Measurements from ENCODE around the gene RNF223. TPM values are rescaled to one million over a fixed set of nuclear protein-coding genes. Genes with fewer than 3 reads are reported as not detected.

Gene RNF223
- total RNA-seq, 4 donors from 2014 or later, result not detected

DNA sequence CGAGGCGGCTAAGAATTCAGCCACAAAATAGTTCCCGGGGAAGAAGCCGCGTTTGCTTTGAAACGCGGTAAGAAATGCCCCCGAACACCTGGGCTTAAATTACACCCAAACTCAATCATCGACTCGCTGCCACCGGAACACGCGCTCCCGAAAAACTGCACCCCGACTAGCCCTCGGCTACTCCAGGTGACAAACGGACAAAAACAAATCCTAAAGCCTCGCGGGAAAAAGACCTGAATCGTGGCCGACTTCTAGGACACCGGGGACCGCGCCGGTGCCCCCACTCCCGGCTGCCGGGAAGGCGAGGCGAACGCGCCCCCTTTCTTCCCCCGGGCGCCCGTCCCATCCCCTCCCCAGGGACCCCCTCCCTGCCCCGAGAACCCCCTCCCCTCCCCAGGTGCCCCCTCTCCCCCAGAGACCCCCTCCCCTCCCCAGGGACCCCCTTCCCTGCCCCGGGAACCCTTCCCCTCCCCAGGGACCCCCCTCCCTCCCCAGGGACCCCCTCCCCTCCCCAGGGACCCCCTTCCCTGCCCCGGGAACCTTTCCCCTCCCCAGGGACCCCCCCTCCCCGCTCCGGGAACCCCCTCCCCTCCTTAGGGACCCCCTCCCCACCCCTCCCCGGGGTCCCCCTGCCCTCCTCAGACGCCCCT, 41.2 kb upstream of the RNF223 start:
- TF ChIP-seq, protein P1, sequence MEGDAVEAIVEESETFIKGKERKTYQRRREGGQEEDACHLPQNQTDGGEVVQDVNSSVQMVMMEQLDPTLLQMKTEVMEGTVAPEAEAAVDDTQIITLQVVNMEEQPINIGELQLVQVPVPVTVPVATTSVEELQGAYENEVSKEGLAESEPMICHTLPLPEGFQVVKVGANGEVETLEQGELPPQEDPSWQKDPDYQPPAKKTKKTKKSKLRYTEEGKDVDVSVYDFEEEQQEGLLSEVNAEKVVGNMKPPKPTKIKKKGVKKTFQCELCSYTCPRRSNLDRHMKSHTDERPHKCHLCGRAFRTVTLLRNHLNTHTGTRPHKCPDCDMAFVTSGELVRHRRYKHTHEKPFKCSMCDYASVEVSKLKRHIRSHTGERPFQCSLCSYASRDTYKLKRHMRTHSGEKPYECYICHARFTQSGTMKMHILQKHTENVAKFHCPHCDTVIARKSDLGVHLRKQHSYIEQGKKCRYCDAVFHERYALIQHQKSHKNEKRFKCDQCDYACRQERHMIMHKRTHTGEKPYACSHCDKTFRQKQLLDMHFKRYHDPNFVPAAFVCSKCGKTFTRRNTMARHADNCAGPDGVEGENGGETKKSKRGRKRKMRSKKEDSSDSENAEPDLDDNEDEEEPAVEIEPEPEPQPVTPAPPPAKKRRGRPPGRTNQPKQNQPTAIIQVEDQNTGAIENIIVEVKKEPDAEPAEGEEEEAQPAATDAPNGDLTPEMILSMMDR (IDR thresholded peaks at IDR 0.05; ENCODE audit: low read depth), result no peak

DNA sequence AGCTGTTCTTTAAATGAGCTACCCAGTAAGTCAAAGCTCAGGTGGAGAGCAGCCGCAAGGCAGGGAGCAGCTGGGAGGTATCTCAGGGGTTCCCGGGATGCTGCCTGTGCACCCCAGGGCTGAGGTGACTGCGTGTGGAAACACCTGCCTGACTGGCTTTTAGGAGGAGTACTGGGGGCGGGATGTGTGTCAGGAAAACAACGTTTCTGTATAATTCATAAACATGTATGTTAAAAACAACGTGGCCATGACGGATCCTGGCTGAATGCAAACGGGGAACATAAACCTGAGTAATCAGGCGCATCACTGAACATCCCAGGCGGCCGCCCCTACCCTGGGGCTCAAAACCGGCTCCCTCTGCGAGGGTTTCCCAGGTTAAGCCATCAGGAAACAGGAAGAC, 40.3 kb upstream of the RNF223 start:
- TF ChIP-seq, protein P1 (IDR thresholded peaks at IDR 0.05; ENCODE audit: low read depth), result no peak

DNA sequence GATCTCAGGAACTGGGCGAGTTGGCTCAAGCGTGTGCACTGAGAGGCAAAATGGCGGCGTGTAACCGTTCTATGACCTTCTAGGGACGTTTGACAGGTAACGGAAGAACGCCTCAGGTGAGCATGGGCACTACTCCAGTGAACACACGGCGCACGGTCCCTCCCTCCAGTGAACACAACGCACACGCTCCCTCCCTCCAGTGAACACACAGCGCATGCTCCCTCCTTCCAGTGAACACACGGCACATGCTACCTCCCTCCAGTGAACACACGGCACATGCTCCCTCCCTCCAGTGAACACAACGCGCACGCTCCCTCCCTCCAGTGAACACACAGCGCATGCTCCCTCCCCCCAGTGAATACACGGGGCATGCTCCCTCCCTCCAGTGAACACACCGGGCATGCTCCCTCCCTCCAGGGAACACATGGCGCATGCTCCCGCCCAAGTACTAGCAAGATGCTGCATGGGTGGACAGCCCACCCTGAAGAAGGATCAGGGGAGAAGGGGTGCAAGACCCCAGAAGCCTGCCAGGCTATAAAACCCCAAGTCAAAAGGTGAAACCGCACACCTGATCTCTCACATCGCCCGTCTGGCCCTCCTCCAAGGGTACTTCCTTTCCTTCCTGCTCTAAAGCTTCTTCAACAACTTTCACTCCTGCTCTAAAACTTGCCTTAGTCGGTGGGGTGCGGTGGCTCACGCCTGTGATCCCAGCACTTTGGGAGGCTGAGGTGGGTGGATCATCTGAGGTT, 38.3 kb upstream of the RNF223 start:
- TF ChIP-seq, protein P1 (IDR thresholded peaks at IDR 0.05; ENCODE audit: low read depth), result no peak

DNA sequence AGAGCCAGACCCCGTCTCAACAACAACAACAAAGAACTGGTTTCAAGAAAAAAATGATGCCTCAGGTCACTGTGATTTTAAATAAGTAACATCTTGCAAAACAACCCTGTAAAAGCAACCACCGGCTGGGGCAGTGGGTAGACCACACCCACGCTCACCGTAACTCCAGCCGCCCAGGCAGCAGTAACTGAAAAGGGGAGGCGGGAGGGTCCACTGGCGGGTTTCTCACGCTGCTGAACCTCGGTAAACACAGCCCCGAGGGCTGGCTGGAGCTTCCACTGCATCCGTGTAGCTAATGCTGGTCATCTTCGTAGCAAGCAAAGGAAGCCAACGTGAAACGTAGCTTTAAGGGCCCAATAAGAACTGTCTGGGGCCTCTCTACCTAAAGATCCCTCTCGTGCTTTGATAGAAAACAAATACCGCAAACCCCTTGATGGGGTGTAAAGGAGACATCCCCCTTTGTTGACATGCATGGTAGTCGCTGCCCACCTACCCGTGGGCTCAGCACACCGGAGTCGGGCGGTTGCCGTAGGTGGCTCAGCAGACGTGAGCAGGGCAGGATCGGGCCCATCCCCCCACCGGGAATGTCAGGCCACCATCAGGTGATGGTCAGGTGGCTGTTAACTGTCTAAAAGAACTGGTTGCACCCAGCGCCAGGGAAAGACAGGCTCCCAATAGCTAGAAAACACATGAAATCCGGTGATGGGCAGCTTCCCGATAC, 37.6 kb upstream of the RNF223 start:
- TF ChIP-seq, protein P1 (IDR thresholded peaks at IDR 0.05; ENCODE audit: low read depth), result no peak

DNA sequence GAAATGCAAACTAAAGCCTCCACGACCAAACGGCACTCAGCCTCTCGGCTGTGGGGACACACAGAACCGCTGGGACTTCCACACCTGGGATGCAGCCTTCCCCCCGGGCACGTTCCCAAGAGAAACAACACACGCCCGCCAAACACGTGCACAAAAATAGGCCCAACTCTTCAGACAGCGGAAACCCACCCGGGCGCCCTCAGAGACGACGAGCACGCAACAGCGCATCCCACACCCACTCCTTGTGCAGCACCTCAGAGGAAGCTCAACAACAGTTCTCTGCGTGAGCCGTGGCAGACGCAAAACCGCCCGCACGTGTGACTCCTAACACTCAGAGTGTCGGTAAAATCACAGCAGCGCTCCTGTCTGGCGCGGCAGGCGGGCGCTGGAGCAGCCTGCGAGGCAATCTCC, 36.5 kb upstream of the RNF223 start:
- TF ChIP-seq, protein P1 (IDR thresholded peaks at IDR 0.05; ENCODE audit: low read depth), result no peak

DNA sequence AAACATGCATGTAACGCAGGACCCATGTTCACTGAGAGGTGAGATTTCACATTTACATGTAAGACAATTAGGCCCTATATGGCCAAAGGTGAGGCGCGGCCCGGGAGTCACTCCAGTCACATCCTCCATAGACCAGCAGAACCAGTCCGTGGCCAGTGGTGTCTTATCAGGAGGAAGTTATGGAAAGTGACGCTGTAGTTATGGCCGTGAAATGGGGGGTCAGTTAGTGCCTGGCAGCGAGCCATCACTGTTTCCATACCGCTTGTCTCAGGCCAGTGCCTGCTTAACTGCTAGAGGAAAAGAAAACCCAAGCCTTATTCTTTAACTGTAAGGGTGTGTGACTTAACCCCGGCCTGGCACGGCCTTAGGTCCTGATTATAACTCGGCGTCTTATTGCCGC, 35.6 kb upstream of the RNF223 start:
- TF ChIP-seq, protein P1 (IDR thresholded peaks at IDR 0.05; ENCODE audit: low read depth), result no peak

Data from subcutaneous adipose tissue (tissue), 4 donors.